Measurements from ENCODE around the gene CELA3B.
"Not testable (repeated sequence)": the region's sequence is repeated elsewhere in the genome, so short reads cannot be mapped to it uniquely, and the experiment has no call there.

Gene CELA3B

GRCh38 chr1:22005261-22006149 lies 28.7 kb downstream of the CELA3B start:
- not testable (repeated sequence) for H3K4me1 ChIP-seq (ENCODE audit: low read length); H3K4me3 ChIP-seq (ENCODE audit: low read length); H3F3A ChIP-seq (ENCODE audit: insufficient read depth, low read length); H3K27ac ChIP-seq (ENCODE audit: low read length); H3K79me2 ChIP-seq (ENCODE audit: low read length); H3K9ac ChIP-seq (ENCODE audit: low read length); H3K27me3 ChIP-seq (replicated peaks; ENCODE audit: insufficient read depth, low read length); H3K36me3 ChIP-seq (replicated peaks; ENCODE audit: insufficient read depth, low read length); H2AFZ ChIP-seq (ENCODE audit: low read length); H3K4me2 ChIP-seq (ENCODE audit: low read depth, low read length); H4K20me1 ChIP-seq (ENCODE audit: insufficient read depth, low read length); H3K9me3 ChIP-seq (replicated peaks; ENCODE audit: insufficient read depth, low read length); H3K9me2 ChIP-seq (replicated peaks; ENCODE audit: insufficient read depth, low read length)
- peak; percentile 12 for DNase-seq
- peak; percentile 20 for TF ChIP-seq CTCF (IDR thresholded peaks at IDR 0.05; ENCODE audit: low read length)

- not testable (repeated sequence) for H3K4me3 ChIP-seq (ENCODE audit: low read length); H3K79me2 ChIP-seq (ENCODE audit: low read length); H3K4me2 ChIP-seq (ENCODE audit: low read depth, low read length); H3K27ac ChIP-seq (ENCODE audit: low read length); H3K9me2 ChIP-seq (replicated peaks; ENCODE audit: insufficient read depth, low read length); H3F3A ChIP-seq (ENCODE audit: insufficient read depth, low read length); H3K4me1 ChIP-seq (ENCODE audit: low read length); H4K20me1 ChIP-seq (ENCODE audit: insufficient read depth, low read length); H3K9ac ChIP-seq (ENCODE audit: low read length); H3K36me3 ChIP-seq (replicated peaks; ENCODE audit: insufficient read depth, low read length); H3K27me3 ChIP-seq (replicated peaks; ENCODE audit: insufficient read depth, low read length); DNase-seq; H2AFZ ChIP-seq (ENCODE audit: low read length); H3K9me3 ChIP-seq (replicated peaks; ENCODE audit: insufficient read depth, low read length)
These were observed 29.9 kb downstream of the CELA3B start for GRCh38 chr1:22006736-22007135.

GRCh38 chr1:22007262-22007661 lies 30.4 kb downstream of the CELA3B start:
- DNase-seq; H3K4me1 ChIP-seq (ENCODE audit: low read length); H3K9ac ChIP-seq (ENCODE audit: low read length): not testable (repeated sequence)

GRCh38 chr1:22009566-22009965 lies 32.7 kb downstream of the CELA3B start:
- H3K9me3 ChIP-seq (replicated peaks; ENCODE audit: insufficient read depth, low read length) = not testable (repeated sequence)

More at GRCh38 chr1:22007262-22007661, 30.4 kb downstream of the CELA3B start:
- H3K9me2 ChIP-seq (replicated peaks; ENCODE audit: insufficient read depth, low read length); H2AFZ ChIP-seq (ENCODE audit: low read length); H3K9me3 ChIP-seq (replicated peaks; ENCODE audit: insufficient read depth, low read length); H3K4me2 ChIP-seq (ENCODE audit: low read depth, low read length); H3K4me3 ChIP-seq (ENCODE audit: low read length); H4K20me1 ChIP-seq (ENCODE audit: insufficient read depth, low read length); H3K27me3 ChIP-seq (replicated peaks; ENCODE audit: insufficient read depth, low read length); H3K27ac ChIP-seq (ENCODE audit: low read length); H3K36me3 ChIP-seq (replicated peaks; ENCODE audit: insufficient read depth, low read length); H3K79me2 ChIP-seq (ENCODE audit: low read length); H3F3A ChIP-seq (ENCODE audit: insufficient read depth, low read length): not testable (repeated sequence)

GRCh38 chr1:22012752-22013151 lies 35.9 kb downstream of the CELA3B start:
- not testable (repeated sequence) for H4K20me1 ChIP-seq (ENCODE audit: insufficient read depth, low read length); DNase-seq; H3K9me3 ChIP-seq (replicated peaks; ENCODE audit: insufficient read depth, low read length); H3F3A ChIP-seq (ENCODE audit: insufficient read depth, low read length); H3K9me2 ChIP-seq (replicated peaks; ENCODE audit: insufficient read depth, low read length); H3K79me2 ChIP-seq (ENCODE audit: low read length); H3K27ac ChIP-seq (ENCODE audit: low read length); H3K4me1 ChIP-seq (ENCODE audit: low read length); H3K9ac ChIP-seq (ENCODE audit: low read length); H3K4me2 ChIP-seq (ENCODE audit: low read depth, low read length); H3K36me3 ChIP-seq (replicated peaks; ENCODE audit: insufficient read depth, low read length); H2AFZ ChIP-seq (ENCODE audit: low read length); H3K27me3 ChIP-seq (replicated peaks; ENCODE audit: insufficient read depth, low read length); H3K4me3 ChIP-seq (ENCODE audit: low read length)

More at GRCh38 chr1:22009566-22009965, 32.7 kb downstream of the CELA3B start:
- not testable (repeated sequence) for H3K36me3 ChIP-seq (replicated peaks; ENCODE audit: insufficient read depth, low read length); H3K79me2 ChIP-seq (ENCODE audit: low read length); H3K4me2 ChIP-seq (ENCODE audit: low read depth, low read length); H3K27me3 ChIP-seq (replicated peaks; ENCODE audit: insufficient read depth, low read length); H2AFZ ChIP-seq (ENCODE audit: low read length); DNase-seq; H3F3A ChIP-seq (ENCODE audit: insufficient read depth, low read length); H3K9me2 ChIP-seq (replicated peaks; ENCODE audit: insufficient read depth, low read length); H4K20me1 ChIP-seq (ENCODE audit: insufficient read depth, low read length); H3K4me1 ChIP-seq (ENCODE audit: low read length); H3K4me3 ChIP-seq (ENCODE audit: low read length); H3K9ac ChIP-seq (ENCODE audit: low read length); H3K27ac ChIP-seq (ENCODE audit: low read length)

GRCh38 chr1:22014575-22015206 lies 37.9 kb downstream of the CELA3B start:
- DNase-seq; H3K9ac ChIP-seq (ENCODE audit: low read length); H2AFZ ChIP-seq (ENCODE audit: low read length); H3K36me3 ChIP-seq (replicated peaks; ENCODE audit: insufficient read depth, low read length); H3K79me2 ChIP-seq (ENCODE audit: low read length); H3K27me3 ChIP-seq (replicated peaks; ENCODE audit: insufficient read depth, low read length); H3K4me3 ChIP-seq (ENCODE audit: low read length); H3K4me1 ChIP-seq (ENCODE audit: low read length); H3K9me3 ChIP-seq (replicated peaks; ENCODE audit: insufficient read depth, low read length); H3K27ac ChIP-seq (ENCODE audit: low read length); H3K9me2 ChIP-seq (replicated peaks; ENCODE audit: insufficient read depth, low read length); H3F3A ChIP-seq (ENCODE audit: insufficient read depth, low read length); H3K4me2 ChIP-seq (ENCODE audit: low read depth, low read length); H4K20me1 ChIP-seq (ENCODE audit: insufficient read depth, low read length): not testable (repeated sequence)
